ENCODE data around the gene DPP4. TPM values are rescaled to one million over a fixed set of nuclear protein-coding genes. Genes with fewer than 3 reads are reported as not detected.

Gene DPP4
- polyA plus RNA-seq, 1 experiment: 10.3 TPM

DNA sequence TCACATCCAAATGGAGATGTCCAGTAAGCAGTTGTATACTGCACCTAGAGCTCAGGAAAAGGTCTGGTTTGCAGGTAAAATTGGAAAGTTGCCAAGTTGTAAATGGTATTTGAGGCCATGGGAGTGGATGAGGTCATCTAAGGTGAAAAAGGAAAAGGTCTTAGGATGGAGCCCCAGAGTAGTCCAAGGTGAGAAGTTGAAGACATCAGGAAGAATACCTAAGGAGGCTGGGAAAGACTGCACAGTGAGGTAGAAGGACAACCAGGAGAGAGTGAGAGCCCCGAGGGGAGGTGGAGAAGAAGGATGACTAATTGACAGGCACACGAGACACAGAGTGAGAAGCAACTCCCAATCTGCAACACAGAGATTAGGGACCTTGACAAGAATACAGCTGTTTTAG is 10.7 kb downstream of the DPP4 start:
- Histone ChIP-seq H3K36me3 (ENCODE audit: control insufficient read depth, insufficient read depth, low read length) (no peaks in the 10 kb centered on the region), H3K27me3 (ENCODE audit: control insufficient read depth, insufficient read depth, low read length) (no peaks in the 10 kb centered on the region), H3K4me3 (ENCODE audit: low read depth, low read length) (no peak overlapping the region)
- DNase-seq (ENCODE audit: low read depth): no peak
- TF ChIP-seq, protein P1, sequence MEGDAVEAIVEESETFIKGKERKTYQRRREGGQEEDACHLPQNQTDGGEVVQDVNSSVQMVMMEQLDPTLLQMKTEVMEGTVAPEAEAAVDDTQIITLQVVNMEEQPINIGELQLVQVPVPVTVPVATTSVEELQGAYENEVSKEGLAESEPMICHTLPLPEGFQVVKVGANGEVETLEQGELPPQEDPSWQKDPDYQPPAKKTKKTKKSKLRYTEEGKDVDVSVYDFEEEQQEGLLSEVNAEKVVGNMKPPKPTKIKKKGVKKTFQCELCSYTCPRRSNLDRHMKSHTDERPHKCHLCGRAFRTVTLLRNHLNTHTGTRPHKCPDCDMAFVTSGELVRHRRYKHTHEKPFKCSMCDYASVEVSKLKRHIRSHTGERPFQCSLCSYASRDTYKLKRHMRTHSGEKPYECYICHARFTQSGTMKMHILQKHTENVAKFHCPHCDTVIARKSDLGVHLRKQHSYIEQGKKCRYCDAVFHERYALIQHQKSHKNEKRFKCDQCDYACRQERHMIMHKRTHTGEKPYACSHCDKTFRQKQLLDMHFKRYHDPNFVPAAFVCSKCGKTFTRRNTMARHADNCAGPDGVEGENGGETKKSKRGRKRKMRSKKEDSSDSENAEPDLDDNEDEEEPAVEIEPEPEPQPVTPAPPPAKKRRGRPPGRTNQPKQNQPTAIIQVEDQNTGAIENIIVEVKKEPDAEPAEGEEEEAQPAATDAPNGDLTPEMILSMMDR (IDR thresholded peaks at IDR 0.05; ENCODE audit: insufficient read depth, low read depth, low read length): no peak
- ChIA-PET CTCF (no interaction called here), POLR2A (no interaction called here)

DNA sequence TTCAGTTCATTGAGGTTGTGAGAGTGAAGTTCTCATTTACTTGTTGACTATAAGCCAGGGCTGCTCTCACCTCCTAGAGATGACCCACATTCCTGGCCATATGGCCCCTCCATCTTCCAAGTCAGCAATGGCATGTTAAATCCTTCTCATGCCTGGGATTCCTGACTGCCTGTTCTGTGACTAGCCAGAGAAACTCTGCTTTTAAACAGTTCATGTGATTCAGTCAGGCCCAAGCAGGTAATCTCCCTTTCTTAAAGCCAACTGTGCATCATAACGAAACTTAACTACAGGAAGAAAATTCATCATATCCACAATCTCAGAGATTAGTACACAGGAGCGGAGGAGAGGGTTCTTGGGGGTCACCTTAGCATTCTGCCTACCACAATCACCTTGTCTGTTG is 11.5 kb downstream of the DPP4 start:
- H3K4me3 ChIP-seq (ENCODE audit: low read depth, low read length): no peak overlapping the region
- DNase-seq (ENCODE audit: low read depth): no peak
- H3K27me3 ChIP-seq (ENCODE audit: control insufficient read depth, insufficient read depth, low read length): no peaks in the 10 kb centered on the region
- ChIA-PET POLR2A (no interaction called here), CTCF (no interaction called here)
- no peaks in the 10 kb centered on the region for H3K36me3 ChIP-seq (ENCODE audit: control insufficient read depth, insufficient read depth, low read length)
- TF ChIP-seq, protein P1 (IDR thresholded peaks at IDR 0.05; ENCODE audit: insufficient read depth, low read depth, low read length): no peak

DNA sequence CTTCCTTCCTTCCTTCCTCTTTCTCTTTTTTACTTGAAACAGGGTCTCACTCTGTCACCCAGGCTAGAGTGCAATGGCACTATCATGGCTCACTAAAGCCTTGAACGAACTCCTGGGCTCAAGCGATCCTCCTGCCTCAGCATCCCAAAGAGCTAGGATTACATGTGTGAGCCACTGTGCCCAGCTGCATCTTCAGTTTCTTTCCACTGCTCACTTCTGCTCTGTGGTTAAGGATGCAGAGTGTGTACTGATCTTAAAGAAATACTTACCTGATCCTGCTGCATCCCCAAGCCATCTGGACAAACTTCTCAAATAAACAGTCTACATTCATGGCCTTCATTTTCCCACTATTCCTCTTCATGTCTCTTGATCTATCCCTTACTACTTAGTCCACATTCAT is 13.0 kb downstream of the DPP4 start:
- ChIA-PET CTCF (no interaction called here), POLR2A (no interaction called here)
- Histone ChIP-seq H3K4me3 (ENCODE audit: low read depth, low read length) (no peak overlapping the region), H3K36me3 (ENCODE audit: control insufficient read depth, insufficient read depth, low read length) (no peaks in the 10 kb centered on the region), H3K27me3 (ENCODE audit: control insufficient read depth, insufficient read depth, low read length) (no peaks in the 10 kb centered on the region)
- TF ChIP-seq, protein P1 (IDR thresholded peaks at IDR 0.05; ENCODE audit: insufficient read depth, low read depth, low read length): no peak
- DNase-seq (ENCODE audit: low read depth): no peak

- CTCF ChIA-PET: no interaction called here
- Histone ChIP-seq H3K4me3 (ENCODE audit: low read depth, low read length) (no peak overlapping the region), H3K27me3 (ENCODE audit: control insufficient read depth, insufficient read depth, low read length) (no peaks in the 10 kb centered on the region), H3K36me3 (ENCODE audit: control insufficient read depth, insufficient read depth, low read length) (no peaks in the 10 kb centered on the region)
- POLR2A ChIA-PET: no interaction called here
- TF ChIP-seq, protein P1 (IDR thresholded peaks at IDR 0.05; ENCODE audit: insufficient read depth, low read depth, low read length): no peak
- DNase-seq (ENCODE audit: low read depth): no peak
Measured at GRCh38 chr2:162060532-162060931, 13.5 kb downstream of the DPP4 start.

DNA sequence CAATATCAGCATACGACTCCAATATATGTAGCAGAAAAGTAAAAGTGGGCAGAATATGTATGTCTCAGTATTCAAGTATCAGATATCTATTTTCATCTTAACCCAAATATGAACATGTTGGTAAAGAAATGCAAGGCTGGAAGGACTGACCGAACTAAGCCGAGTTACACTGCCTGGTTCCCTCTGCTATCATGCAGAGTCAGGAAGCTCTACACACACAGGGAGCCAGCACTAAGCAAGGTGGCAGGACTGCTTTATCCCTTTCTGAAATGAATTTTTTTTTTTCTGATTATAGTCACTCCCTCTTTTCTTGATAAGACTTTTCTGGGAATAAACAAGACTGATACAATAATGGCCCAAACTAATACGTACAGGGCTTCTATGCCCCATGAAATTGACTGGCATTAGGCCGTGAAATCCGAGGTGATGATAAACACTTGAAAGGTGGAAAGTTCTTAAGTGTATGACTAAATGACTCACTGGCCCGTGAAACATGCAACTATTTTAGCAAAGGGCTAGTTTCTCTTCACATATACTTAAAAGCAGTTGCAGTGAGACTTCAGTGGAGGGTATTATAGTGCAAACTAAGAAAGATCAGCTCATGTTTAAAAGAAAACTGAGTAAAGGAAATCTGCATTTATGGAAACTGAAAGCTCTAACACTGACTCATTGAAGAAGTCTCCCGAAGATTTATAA is 14.9 kb downstream of the DPP4 start:
- H3K27me3 ChIP-seq (ENCODE audit: control insufficient read depth, insufficient read depth, low read length): no peaks in the 10 kb centered on the region
- H3K36me3 ChIP-seq (ENCODE audit: control insufficient read depth, insufficient read depth, low read length): no peaks in the 10 kb centered on the region
- POLR2A ChIA-PET: no interaction called here
- H3K4me3 ChIP-seq (ENCODE audit: low read depth, low read length): no peak overlapping the region
- no peak for DNase-seq (ENCODE audit: low read depth)
- CTCF ChIA-PET: interaction anchor here (1.2 kb wide), 1 partner anchor 22 kb away, joined by 3 read pairs; no protein-coding TSS in a partner anchor
- TF ChIP-seq, protein P1 (IDR thresholded peaks at IDR 0.05; ENCODE audit: insufficient read depth, low read depth, low read length): no peak
